Neural cell (in vitro differentiated cells): ENCODE results near the gene C8A. TPM values are rescaled to one million over a fixed set of nuclear protein-coding genes. Genes with fewer than 3 reads are reported as not detected.

Source experiments
- H2AFZ ChIP-seq: fragments of 200-600, 300-800 bp; sonication (generic), shearing (Covaris generic); 2 replicates; pipeline ENCODE4 v1.6.0; 2014; ENCODE audit warnings: low read depth, mild to moderate bottlenecking, antibody characterized with exemption, low read length, moderate library complexity
- H3F3A ChIP-seq: fragments of 200-600 bp; shearing (Covaris generic); 2 replicates; pipeline ENCODE4 v1.6.1; 2016; ENCODE audit warnings: mild to moderate bottlenecking, moderate library complexity, mixed read lengths, antibody characterized with exemption, low read length; ENCODE audit not compliant: insufficient read depth, poor library complexity, severe bottlenecking
- H3K27ac ChIP-seq: fragments of 200-600, 300-800 bp; sonication (generic), shearing (Covaris generic); 2 replicates; pipeline ENCODE4 v1.5.1; 2014; ENCODE audit warnings: mild to moderate bottlenecking, low read length, moderate library complexity
- H3K27me3 ChIP-seq: fragments of 300-800, 200-600 bp; sonication (generic), shearing (Covaris generic); 2 replicates; pipeline ENCODE4 v1.6.0; 2014; ENCODE audit warnings: mild to moderate bottlenecking, low read depth, low read length, moderate library complexity; ENCODE audit not compliant: insufficient read depth
- H3K36me3 ChIP-seq: fragments of 300-800, 200-600 bp; sonication (generic), shearing (Covaris generic); 2 replicates; pipeline ENCODE4 v1.5.1; 2014; ENCODE audit warnings: mild to moderate bottlenecking, antibody characterized with exemption, low read length, moderate library complexity; ENCODE audit not compliant: insufficient read depth
- H3K4me2 ChIP-seq: fragments of 300-800, 200-600 bp; sonication (generic), shearing (Covaris generic); 2 replicates; pipeline ENCODE4 v1.6.0; 2014; ENCODE audit warnings: mild to moderate bottlenecking, low read length
- H3K4me3 ChIP-seq: fragments of 300-800, 200-600 bp; sonication (generic), shearing (Covaris generic); 2 replicates; pipeline ENCODE4 v1.5.1; 2014; ENCODE audit warnings: mild to moderate bottlenecking, low read length, moderate library complexity
- H3K79me2 ChIP-seq: fragments of 200-600 bp; shearing (Covaris generic); replicated peaks from 2 replicates; pipeline ENCODE4 v1.6.0; 2014; ENCODE audit warnings: mild to moderate bottlenecking, low read length, moderate library complexity; ENCODE audit not compliant: insufficient read depth
- H3K9ac ChIP-seq: fragments of 300-800, 200-600 bp; sonication (generic), shearing (Covaris generic); 2 replicates; pipeline ENCODE4 v1.6.1; 2016; ENCODE audit warnings: mild to moderate bottlenecking, low read length, mixed read lengths
- H3K9me2 ChIP-seq: fragments of 200-600 bp; shearing (Covaris generic); 2 replicates; pipeline ENCODE4 v1.6.1; 2016; ENCODE audit warnings: mild to moderate bottlenecking, low read length, mixed read lengths; ENCODE audit not compliant: insufficient read depth
- H3K9me3 ChIP-seq: fragments of 200-600, 300-800 bp; sonication (generic), shearing (Covaris generic); 2 replicates; pipeline ENCODE4 v1.6.1; 2016; ENCODE audit warnings: mild to moderate bottlenecking, mixed run types, low read length, moderate library complexity, mixed read lengths
- H4K20me1 ChIP-seq: fragments of 200-600 bp; shearing (Covaris generic); 2 replicates; pipeline ENCODE4 v1.6.1; 2016; ENCODE audit warnings: mild to moderate bottlenecking, mixed run types; ENCODE audit not compliant: insufficient read depth
- EP300 ChIP-seq: fragments of 450-650 bp; conservative IDR thresholded peaks from 2 replicates; pipeline ENCODE4 v1.6.1; 2014; ENCODE audit warnings: antibody characterized with exemption, mild to moderate bottlenecking, moderate library complexity; ENCODE audit not compliant: poor library complexity, severe bottlenecking
- EZH2 ChIP-seq: fragments of 200-600, 300-800 bp; shearing (Covaris generic), sonication (generic); IDR thresholded peaks from 2 replicates; pipeline ENCODE4 v1.6.1; 2014; ENCODE audit warnings: antibody characterized with exemption, low read length, borderline replicate concordance, mild to moderate bottlenecking; ENCODE audit not compliant: insufficient read depth, poor library complexity, severe bottlenecking
- MXI1 ChIP-seq: fragments of 450-650 bp; conservative IDR thresholded peaks from 2 replicates; pipeline ENCODE4 v1.6.1; 2014; ENCODE audit warnings: antibody characterized with exemption, mild to moderate bottlenecking; ENCODE audit not compliant: poor library complexity, severe bottlenecking
- POLR2AphosphoS5 ChIP-seq: IDR thresholded peaks from 2 replicates; pipeline ENCODE4 v1.6.1; 2012
- RAD21 ChIP-seq: fragments of 450-650 bp; conservative IDR thresholded peaks from 2 replicates; pipeline ENCODE4 v1.6.1; 2014; ENCODE audit warnings: antibody characterized with exemption, mild to moderate bottlenecking, moderate library complexity
- SMC3 ChIP-seq: fragments of 450-650 bp; conservative IDR thresholded peaks from 2 replicates; pipeline ENCODE4 v1.6.1; 2014; ENCODE audit warnings: antibody characterized with exemption, mild to moderate bottlenecking, moderate library complexity; ENCODE audit not compliant: poor library complexity
- TAF1 ChIP-seq: IDR thresholded peaks from 2 replicates; pipeline ENCODE4 v1.6.1; 2012; ENCODE audit warnings: low read depth
- polyA plus RNA-seq: library from polyadenylated mRNA; depleted of rRNA; stranded (reverse); fragments of >200 nt; gene quantifications from 2 replicates; pipeline ENCODE4 v1.2.3, GENCODE V29; 2014
- TF ChIP-seq, protein P1 (sequence below): fragments of 450-650 bp; IDR thresholded peaks from 2 replicates; pipeline ENCODE4 v1.5.1; 2014; ENCODE audit warnings: antibody characterized with exemption, mild to moderate bottlenecking, moderate library complexity; ENCODE audit not compliant: poor library complexity, severe bottlenecking
- TF ChIP-seq, protein P2 (sequence below): IDR thresholded peaks from 2 replicates; pipeline ENCODE4 v1.6.1; 2012; ENCODE audit warnings: borderline replicate concordance

C8A gene
- polyA plus RNA-seq, 1 donor from 2014 or later = not detected

- Histone ChIP-seq H3K9me2 (no peaks in the 10 kb centered on the region), H3K27me3 (no peaks in the 10 kb centered on the region), H4K20me1 (no peaks in the 10 kb centered on the region), H3K9ac (no peak overlapping the region), H3K9me3 (no peaks in the 10 kb centered on the region), H3F3A (no peaks in the 10 kb centered on the region), H3K36me3 (no peaks in the 10 kb centered on the region), H3K79me2 (no peaks in the 10 kb centered on the region), H3K4me2 (no peak overlapping the region), H3K4me3 (no peak overlapping the region), H3K27ac (no peak overlapping the region), H2AFZ (no peak overlapping the region)
- TF ChIP-seq, protein P1, sequence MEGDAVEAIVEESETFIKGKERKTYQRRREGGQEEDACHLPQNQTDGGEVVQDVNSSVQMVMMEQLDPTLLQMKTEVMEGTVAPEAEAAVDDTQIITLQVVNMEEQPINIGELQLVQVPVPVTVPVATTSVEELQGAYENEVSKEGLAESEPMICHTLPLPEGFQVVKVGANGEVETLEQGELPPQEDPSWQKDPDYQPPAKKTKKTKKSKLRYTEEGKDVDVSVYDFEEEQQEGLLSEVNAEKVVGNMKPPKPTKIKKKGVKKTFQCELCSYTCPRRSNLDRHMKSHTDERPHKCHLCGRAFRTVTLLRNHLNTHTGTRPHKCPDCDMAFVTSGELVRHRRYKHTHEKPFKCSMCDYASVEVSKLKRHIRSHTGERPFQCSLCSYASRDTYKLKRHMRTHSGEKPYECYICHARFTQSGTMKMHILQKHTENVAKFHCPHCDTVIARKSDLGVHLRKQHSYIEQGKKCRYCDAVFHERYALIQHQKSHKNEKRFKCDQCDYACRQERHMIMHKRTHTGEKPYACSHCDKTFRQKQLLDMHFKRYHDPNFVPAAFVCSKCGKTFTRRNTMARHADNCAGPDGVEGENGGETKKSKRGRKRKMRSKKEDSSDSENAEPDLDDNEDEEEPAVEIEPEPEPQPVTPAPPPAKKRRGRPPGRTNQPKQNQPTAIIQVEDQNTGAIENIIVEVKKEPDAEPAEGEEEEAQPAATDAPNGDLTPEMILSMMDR = no peak
- TF ChIP-seq MXI1 (no peak), EP300 (no peak), EZH2 (no peak), POLR2AphosphoS5 (no peak), TAF1 (no peak), SMC3 (no peak), RAD21 (no peak)
- TF ChIP-seq, protein P2, sequence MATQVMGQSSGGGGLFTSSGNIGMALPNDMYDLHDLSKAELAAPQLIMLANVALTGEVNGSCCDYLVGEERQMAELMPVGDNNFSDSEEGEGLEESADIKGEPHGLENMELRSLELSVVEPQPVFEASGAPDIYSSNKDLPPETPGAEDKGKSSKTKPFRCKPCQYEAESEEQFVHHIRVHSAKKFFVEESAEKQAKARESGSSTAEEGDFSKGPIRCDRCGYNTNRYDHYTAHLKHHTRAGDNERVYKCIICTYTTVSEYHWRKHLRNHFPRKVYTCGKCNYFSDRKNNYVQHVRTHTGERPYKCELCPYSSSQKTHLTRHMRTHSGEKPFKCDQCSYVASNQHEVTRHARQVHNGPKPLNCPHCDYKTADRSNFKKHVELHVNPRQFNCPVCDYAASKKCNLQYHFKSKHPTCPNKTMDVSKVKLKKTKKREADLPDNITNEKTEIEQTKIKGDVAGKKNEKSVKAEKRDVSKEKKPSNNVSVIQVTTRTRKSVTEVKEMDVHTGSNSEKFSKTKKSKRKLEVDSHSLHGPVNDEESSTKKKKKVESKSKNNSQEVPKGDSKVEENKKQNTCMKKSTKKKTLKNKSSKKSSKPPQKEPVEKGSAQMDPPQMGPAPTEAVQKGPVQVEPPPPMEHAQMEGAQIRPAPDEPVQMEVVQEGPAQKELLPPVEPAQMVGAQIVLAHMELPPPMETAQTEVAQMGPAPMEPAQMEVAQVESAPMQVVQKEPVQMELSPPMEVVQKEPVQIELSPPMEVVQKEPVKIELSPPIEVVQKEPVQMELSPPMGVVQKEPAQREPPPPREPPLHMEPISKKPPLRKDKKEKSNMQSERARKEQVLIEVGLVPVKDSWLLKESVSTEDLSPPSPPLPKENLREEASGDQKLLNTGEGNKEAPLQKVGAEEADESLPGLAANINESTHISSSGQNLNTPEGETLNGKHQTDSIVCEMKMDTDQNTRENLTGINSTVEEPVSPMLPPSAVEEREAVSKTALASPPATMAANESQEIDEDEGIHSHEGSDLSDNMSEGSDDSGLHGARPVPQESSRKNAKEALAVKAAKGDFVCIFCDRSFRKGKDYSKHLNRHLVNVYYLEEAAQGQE = no peak
These were observed 93.9 kb downstream of the C8A start for GRCh38 chr1:56948403-56949023.

GRCh38 chr1:56952501-56952900 is 97.9 kb downstream of the C8A start:
- H3K79me2 ChIP-seq = no peaks in the 10 kb centered on the region
- H3K9me3 ChIP-seq = no peaks in the 10 kb centered on the region
- H3K27me3 ChIP-seq = no peaks in the 10 kb centered on the region
- H3K9me2 ChIP-seq = no peaks in the 10 kb centered on the region
- no peak overlapping the region for H2AFZ ChIP-seq
- H4K20me1 ChIP-seq = no peaks in the 10 kb centered on the region
- no peaks in the 10 kb centered on the region for H3F3A ChIP-seq
- H3K36me3 ChIP-seq = no peaks in the 10 kb centered on the region
- H3K4me3 ChIP-seq = no peak overlapping the region
- no peak overlapping the region for H3K9ac ChIP-seq
- H3K4me2 ChIP-seq = no peak overlapping the region
- TF ChIP-seq EP300 (no peak), MXI1 (no peak), RAD21 (no peak), POLR2AphosphoS5 (no peak)
- TF ChIP-seq, protein P2 = no peak
- no peak overlapping the region for H3K27ac ChIP-seq
